ENCODE data around the gene IRF2BP1.
"Not testable (repeated sequence)": the region's sequence is repeated elsewhere in the genome, so short reads cannot be mapped to it uniquely, and the experiment has no call there.

The IRF2BP1 gene

DNA sequence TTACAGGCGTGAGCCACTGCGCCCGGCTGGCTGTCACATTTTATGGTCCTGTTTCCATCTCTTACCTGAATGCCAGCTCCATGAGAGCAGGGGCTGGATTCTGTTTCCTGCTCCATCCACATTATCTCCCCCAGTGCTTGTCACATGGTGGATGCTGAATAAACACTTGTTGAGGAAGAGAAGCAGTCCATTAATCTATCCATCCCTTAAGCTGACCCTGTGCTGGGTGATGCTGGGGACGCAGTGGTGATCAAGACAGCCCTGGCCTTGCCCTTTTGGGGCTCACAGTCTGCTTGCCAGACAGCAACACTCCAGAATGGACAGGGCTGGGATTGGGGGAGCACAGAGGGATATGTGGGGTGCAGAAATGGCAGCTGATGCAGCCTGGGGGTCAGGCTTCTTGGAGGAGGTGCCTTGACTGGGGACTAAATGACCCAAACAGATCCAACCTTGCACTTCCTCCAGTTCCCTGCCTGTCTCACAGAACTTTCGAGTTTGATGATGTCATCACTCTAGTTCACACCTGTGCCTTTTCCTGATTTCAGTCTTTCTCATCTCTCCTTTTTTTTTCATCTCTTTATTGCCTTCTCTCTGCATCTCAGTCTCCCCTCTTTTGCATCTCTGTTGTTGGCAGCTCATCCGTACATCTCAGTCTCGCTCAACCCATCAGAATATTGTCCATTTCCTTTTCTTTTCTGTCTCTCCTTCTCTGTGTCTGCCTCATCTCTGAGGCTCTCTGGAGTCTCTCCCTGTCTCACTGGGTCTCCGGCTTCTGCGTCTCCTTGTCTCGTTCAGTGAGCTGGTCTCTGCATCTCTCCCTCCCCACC is 4.6 kb downstream of the IRF2BP1 start:
- no peak for FAIRE-seq

DNA sequence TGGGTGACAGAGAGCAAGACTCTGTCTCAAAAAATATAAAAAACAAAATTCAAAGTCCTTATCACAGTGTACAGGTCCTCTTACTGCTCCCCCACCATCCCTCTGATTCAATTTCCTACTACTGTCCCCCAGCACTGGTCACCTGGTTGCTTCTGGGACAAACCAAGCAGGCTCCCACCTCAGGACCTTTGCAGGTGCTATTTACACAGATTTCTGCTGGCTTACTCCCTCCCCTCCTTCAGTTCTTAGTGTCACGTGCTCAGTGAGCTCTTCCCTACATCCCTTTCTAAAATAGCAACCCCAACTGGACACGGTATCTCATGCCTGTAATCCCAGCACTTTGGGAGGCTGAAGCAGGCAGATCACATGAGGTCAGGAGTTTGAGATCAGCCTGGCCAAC is 6.0 kb downstream of the IRF2BP1 start:
- FAIRE-seq = no peak

DNA sequence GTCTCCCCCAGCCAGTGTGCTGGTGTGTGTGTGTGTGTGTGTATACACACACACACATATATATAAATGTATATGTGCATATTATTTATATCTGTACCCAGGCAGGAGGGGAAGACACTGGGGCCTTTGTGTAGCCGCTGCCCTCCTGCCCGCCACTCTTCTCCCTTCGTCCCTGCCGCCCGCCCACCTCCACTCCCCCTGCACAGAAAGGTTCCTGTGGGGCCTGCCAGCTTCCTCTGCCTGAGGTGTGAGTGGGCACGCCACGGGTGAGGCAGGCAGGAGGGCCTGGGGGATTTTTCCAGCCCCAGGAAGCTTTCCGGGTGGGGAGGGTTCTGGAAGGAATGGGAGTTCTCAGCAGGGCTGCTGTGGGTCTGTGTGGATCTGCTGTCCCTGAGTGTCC is 6.9 kb downstream of the IRF2BP1 start:
- FAIRE-seq = no peak

DNA sequence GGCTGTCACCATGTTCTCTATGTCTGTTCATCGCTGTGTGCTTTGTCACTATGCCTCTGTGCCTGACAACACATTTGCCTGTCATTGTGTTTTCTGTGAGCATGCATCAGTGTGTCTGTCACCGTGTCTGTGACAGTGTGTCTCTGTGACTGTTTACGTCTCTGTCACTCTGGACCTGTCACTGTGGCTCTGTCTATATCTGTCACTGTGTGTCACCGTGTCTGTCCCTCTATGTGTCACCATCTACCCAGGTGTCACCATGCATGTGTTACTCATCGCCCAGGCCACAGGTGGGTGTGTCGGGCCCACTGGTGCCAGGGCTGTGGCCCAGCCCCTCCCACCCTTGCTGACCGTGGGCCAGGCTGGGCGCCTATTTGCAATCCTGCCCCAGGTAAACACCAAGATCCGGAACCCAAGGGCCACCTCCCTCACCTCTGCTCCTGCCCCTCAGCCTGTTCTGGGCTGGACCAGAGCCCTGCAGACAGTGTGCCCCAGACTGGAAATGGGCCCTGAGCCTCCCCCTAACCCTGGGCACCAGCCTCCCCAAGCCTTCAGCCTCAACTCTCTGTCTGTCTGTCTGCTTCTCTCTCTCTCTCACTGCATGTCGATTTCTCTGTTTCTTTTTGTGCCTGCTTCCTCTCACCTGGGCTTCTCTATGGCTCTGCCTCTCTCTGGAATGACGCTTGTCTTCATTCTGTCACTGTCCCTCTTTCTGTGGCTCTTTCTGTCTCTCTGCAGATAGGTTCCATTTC is 7.7 kb downstream of the IRF2BP1 start:
- FAIRE-seq = no peak

DNA sequence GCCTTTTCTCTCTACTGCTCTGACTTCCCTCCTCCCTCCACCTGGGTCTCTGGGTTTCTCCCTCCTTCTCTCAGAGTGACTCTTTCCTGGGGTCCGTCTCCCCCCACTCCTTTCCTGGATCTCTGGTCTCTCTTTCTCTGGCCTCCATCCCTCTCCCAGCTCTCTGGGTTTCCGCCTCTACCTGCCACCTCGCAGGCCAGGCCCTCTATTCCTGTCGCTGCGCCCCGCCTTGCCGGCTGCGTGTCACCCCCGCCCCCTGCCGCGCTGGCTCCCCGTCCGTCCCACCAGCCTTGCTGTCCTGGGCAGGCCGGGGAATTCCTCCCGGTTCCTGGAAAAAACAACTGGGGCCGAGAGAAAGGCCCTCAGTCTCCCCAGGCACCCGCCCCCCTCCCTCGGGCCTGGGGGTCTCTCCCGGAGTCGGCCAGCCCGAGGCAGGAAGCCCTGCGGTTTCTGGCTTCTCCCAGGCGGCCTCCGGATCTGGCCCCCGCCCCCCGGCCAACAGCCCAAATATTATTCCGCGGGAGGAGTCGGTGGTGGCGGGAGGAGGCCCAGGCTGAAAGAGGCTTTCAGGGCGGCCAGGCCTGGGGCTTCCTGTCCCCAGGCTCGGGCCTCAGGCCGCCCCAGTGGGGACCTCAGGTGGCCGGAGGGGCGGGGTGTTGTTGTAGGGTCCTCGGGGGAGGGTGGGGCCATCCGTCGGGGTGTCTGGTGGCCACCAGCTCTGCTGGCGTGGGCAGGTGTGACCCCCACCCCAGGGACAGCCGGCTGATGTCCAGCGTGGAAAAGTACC is 9.3 kb downstream of the IRF2BP1 start:
- FAIRE-seq = no peak

DNA sequence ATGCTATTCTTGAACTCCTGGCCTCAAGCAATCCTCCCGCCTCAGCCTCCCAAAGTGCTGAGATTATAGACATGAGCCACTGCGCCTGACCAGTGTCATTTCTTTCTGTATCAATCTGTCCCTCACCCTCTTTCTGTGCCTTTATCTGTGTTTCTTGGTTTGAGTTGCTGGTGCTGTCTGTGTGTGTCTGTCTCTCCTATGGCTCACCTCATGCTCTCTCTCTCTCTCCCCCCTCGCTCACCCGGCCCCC is 9.9 kb downstream of the IRF2BP1 start:
- no peak for FAIRE-seq

DNA sequence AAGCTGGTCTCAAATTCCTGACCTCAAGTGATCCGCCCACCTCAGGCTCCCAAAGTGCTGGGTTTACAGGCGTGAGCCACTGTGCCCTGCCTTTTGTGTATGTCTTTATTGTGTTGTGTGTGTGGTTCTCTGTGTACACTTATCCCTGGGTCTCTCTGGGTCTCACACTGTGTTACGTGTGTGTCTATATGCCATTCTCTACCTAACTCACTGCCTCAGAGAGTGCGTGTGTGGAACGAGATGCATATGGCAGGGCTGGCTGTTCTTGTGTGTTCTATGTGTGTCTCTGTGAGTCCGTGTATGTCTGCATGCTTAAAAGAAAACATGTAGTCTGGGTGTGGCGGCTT is 11.3 kb downstream of the IRF2BP1 start:
- no peak for FAIRE-seq

DNA sequence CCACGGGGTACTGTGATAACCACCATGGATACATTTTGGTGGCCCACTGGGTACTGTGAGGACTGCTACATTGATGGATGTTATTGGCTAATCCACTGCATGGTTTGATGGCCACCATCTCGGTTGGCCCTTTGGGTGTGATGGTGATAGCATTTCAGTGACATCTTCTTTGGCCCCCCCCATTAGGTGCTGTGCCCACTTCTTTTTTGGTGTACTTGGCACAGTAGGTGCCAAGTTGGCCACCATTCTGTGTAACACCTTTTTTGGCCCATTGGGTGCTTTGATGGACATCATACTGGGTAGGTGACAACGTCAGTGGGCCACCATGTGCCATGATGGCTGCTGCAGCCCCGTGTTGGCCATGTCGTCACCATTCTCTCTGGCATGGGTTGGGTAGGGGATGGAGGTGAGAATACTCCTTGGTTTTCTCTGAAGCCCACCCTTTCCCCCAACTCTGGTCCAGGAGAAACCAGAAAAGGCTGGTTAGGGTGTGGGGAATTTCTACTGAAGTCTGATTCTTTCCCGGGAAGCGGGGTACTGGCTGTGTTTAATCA is 12.6 kb downstream of the IRF2BP1 start:
- no peak for FAIRE-seq

DNA sequence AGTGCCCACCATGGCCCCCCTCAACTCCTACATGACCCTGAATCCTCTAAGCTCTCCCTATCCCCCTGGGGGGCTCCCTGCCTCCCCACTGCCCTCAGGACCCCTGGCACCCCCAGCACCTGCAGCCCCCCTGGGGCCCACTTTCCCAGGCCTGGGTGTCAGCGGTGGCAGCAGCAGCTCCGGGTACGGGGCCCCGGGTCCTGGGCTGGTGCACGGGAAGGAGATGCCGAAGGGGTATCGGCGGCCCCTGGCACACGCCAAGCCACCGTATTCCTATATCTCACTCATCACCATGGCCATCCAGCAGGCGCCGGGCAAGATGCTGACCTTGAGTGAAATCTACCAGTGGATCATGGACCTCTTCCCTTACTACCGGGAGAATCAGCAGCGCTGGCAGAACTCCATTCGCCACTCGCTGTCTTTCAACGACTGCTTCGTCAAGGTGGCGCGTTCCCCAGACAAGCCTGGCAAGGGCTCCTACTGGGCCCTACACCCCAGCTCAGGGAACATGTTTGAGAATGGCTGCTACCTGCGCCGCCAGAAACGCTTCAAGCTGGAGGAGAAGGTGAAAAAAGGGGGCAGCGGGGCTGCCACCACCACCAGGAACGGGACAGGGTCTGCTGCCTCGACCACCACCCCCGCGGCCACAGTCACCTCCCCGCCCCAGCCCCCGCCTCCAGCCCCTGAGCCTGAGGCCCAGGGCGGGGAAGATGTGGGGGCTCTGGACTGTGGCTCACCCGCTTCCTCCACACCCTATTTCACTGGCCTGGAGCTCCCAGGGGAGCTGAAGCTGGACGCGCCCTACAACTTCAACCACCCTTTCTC is 13.6 kb downstream of the IRF2BP1 start:
- no peak for FAIRE-seq

DNA sequence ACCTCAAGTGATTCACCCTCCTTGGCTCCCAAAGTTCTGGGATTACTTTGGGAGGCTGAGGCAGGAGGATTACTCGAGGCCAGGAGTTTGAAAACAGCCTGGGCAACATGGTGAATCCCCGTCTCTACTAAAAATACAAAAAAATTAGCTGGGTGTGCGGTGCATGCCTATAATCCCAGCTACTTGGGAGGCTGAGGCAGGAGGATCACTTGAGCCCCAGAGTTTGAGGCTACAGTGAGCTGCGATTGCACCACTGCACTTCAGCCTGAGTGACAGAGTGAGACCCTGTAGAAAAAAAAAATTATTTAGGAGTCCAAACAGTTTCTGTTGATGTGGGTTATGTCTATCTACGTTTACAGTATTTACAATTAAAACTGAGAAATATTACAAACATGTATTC is 15.1 kb downstream of the IRF2BP1 start:
- no peak for FAIRE-seq

DNA sequence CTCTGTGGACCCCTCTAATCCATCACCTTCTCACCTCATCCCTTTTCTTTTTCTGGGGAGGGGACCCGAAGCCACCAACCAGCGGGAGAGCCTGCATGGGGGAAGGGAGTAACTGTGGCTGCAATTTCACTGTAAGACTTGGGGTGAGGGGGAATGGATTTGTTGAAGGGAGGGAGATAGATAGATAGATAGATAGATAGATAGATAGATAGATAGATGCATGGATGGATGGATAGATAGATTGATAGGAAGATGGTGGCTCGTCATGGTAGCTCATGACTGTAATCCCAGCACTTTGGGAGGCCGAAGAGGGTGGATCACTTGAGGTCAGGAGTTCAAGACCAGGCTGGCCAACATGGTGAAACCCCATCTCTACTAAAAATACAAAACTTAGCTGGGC is 18.7 kb downstream of the IRF2BP1 start:
- FAIRE-seq = not testable (repeated sequence)

DNA sequence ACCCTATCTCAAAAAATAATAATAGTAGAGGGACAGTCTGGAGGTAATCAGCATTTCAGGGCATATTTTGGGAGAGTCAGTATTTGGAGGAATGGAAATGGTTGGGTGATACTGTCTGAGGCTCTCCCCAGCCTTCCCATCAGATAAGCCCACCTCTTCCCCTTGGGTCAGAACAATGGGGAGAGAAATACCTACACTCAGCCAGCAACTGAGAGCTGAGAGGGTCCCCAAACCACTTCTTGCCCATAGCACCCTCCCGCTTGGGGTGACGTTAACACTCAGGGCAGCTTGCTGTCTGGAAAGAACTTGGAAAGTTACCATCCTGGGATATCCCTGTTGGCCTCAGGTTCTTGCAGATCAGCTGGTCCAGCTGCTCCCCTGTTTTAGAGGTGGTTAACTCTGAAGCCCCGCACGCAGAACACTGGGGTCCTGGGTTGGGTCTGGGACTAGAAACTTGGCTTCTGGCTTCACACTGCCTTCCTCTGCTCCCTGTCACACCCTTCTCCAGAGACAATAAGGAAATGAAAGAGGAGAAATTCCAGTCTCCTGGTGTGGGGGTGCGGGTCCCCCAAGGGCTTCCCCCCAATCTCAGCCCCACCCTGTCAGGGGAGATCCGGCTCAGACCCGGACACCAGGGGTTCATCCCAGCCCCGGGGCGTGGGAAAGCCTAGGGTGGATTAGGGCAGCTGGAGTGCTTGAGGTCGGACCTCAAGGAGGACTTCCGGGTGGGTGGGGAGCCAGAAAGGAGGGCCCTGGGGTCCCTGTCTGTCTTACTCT is 19.4 kb downstream of the IRF2BP1 start:
- FAIRE-seq = no peak

DNA sequence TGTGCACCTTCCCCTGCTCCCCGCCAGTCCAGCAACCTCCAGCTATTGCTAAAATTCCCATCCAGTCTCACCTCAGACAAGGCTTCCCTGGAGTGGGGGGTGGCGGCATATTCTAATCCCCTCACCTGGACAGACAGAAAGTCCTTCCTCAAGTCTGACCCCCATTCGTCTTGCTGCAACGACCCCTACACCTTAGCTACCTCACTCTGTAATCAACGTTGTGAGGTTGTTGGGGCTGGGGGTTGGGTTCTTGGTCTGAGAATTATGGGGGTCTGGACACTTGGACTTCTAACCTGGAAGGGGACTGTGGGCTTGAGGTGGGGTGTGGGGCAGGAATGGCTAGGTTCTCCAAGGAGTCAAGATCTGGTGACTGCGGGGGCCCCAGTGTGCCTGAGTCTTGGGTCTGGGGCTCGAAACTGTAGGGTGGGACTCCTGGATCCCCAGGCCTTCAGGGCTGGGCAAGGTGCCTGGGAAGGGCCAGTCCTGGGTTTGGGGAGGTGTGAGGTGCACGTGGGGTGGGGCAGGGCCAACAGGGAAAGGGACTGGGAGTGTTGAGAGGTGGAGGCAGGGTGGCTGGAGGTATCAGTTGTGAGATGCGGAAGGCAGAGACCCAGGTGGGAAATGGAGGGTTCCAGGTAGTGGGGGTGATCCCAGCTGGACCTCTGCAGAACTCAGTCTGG is 20.5 kb downstream of the IRF2BP1 start:
- FAIRE-seq = no peak

DNA sequence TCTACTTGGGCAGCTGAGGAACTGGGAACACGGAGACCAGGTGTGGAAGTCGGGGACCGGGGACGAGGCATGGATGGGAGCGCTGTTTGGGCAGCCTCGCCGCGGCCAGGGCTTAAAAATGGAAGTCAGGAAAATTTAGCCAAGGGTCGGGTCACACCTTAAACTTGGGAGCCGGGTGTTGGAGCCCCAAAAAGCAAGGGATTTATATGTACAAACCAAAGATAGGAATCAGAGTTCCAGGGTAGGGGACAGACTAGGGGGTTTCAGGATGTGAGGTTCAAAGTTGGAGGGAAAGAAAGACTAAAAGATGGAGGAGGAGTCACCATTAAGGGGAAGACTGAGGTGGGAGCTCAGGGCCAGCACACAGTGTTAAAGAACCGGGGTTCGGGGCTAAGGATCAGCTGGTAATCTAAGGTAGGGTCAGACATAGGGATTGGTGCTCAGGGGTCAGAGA is 21.3 kb downstream of the IRF2BP1 start:
- FAIRE-seq = no peak

DNA sequence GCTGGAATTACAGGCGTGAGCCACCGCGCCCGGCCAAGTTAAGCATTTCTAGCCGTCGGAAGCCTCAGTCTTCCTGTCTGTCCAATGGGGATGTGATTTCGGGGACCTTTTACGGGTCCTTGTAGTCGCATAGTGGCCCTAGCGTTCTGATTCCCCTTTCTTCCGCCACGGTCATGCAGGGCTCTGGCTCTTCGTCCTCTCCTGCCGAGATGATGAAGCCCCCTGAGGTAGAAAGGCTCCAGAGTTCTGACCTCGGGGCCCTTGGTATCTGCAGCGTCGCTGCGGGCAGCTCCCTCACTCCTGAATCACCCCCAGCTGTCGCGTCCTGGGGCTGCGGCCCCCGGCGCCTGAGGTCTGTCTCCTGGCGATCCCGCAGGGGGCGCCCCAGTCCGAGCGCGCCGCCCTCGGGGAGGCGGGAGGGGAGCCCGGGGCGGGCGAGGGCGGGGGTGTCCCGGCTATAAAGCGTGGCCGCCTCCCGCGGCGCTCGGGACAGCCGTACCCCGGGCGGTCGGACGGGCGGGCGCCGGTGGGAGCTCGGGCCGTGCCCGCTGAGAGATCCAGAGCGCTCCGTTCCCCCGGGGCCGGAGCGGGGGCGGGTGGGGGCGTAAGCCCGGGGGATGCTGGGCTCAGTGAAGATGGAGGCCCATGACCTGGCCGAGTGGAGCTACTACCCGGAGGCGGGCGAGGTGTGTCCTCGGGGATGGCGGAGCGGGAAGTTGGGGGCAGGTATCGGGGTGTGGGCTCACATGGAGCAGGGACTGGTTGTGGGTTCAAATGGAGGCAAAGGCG is 21.9 kb downstream of the IRF2BP1 start, which contains the start of gene FOXA3:
FOXA3 (plus strand) TSS at position 487 of the 789 bp plus-strand sequence; CDS start at position 618, 131 bp downstream.
- no peak for FAIRE-seq

DNA sequence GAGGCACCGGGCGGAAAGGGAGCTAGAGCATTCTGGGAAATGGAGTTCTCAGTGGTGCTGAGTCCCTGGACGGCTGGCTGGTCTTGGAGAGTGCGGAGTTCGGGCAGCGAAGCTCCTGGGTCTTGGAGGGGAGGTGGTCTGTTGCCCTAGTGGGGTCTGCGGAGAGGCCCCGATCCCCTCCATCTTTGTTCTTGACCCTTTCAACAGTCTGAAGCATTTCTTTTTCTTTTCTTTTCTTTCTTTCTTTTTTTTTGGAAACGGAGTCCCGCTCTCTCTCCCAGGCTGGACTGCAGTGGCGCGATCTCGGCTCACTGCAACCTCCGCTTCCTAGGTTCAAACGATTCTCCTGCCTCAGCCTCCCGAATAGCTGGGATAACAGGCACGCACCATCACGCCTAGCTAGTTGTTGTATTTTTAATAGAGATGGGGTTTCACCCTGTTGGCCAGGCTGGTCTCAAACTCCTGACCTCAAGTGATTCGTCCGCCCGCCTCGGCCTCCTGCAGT is 22.6 kb downstream of the IRF2BP1 start:
- FAIRE-seq = no peak

DNA sequence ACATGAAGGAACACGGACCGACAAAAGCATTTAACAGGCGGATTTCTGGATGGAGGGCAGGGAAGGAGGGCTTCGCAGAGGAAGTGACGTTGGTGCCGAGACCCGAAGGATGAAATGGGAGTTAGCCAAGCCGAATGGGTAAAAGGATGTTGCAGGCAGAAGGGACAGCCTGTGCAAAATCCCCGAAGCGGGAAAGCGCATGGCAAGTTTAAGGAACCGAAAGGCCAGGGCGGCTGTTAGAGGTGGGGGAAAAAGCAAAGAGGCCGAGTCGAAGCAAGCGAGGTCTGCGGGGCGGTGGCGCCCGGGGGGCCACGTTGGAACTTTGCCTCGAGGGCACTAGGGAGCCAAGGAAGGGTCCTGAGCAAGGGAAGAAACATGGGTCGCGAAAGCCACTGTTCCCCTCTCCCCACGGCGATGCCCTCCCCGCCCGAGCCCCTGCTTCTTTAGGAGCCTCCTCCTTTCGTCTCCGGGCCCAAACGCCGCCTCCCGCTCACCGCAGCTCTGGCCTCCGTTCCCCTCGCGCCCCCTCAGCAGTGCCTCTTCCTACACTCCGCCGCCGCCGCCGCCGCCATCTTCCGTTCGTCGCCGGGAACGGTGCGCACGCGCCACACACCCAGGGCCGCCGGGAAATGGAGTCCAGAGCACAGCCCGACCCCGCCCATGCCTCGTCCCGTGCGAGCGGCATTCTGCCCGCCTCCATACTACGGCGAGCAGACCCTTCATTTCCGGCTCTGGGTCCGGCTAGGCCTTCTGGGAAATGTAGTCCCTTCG is 23.2 kb downstream of the IRF2BP1 start, which contains the start of gene SYMPK:
SYMPK (minus strand) TSS at position 584 of the 771 bp plus-strand sequence. CDS start 8,652 bp downstream, outside the sequence.
- FAIRE-seq = peak; percentile 98

DNA sequence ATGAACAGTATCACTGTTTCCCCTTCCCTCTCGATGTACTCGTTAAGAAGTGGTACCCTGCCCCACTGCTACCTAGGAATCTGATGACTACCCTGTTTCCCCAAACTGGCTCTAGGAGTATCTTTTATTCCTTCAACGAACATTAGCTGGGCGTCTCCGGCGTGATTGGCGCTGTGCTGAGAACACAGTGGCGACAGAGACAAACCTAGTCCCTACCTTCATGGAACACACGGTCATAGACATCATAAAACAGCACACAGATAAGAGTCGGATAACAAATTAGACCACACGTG is 23.7 kb downstream of the IRF2BP1 start:
- peak; percentile 82 for FAIRE-seq
